22Rv1 (cell line): Measurements from ENCODE around the gene COL4A2.

Source experiments
- CTCF ChIP-seq: fragments of 450-650 bp; IDR thresholded peaks from 2 replicates; pipeline ENCODE4 v1.5.1; 2017; ENCODE audit warnings: mild to moderate bottlenecking
- ZFX ChIP-seq: fragments of 450-650 bp; IDR thresholded peaks from 2 replicates; pipeline ENCODE4 v1.6.1; 2017; ENCODE audit warnings: antibody characterized with exemption, borderline replicate concordance

GRCh38 chr13:110523838-110524540 is 216.9 kb downstream of the COL4A2 start:
- TF ChIP-seq CTCF (no peak), ZFX (no peak)
